Measurements from ENCODE around the gene KIRREL1. TPM values are rescaled to one million over a fixed set of nuclear protein-coding genes. Genes with fewer than 3 reads are reported as not detected.

The KIRREL1 gene
- total RNA-seq, 1 donor from 2014 or later = 166 TPM

GRCh38 chr1:157952601-157953000, 40.8 kb upstream of the KIRREL1 start:
- Mint-ChIP-seq H3K36me3 (ENCODE audit: low read depth) (no peaks in the 10 kb centered on the region), H3K9me3 (ENCODE audit: low read depth) (no peaks in the 10 kb centered on the region), H3K27me3 (ENCODE audit: low read depth) (peaks cover 69% of the 10 kb centered on the region), H3K4me1 (ENCODE audit: low read depth) (no peaks in the 10 kb centered on the region), H3K4me3 (ENCODE audit: unreplicated experiment) (no peak overlapping the region), H3K27ac (ENCODE audit: unreplicated experiment) (no peak overlapping the region)
- DNase-seq (ENCODE audit: low spot score) = no peak
- TF ChIP-seq, protein P1, sequence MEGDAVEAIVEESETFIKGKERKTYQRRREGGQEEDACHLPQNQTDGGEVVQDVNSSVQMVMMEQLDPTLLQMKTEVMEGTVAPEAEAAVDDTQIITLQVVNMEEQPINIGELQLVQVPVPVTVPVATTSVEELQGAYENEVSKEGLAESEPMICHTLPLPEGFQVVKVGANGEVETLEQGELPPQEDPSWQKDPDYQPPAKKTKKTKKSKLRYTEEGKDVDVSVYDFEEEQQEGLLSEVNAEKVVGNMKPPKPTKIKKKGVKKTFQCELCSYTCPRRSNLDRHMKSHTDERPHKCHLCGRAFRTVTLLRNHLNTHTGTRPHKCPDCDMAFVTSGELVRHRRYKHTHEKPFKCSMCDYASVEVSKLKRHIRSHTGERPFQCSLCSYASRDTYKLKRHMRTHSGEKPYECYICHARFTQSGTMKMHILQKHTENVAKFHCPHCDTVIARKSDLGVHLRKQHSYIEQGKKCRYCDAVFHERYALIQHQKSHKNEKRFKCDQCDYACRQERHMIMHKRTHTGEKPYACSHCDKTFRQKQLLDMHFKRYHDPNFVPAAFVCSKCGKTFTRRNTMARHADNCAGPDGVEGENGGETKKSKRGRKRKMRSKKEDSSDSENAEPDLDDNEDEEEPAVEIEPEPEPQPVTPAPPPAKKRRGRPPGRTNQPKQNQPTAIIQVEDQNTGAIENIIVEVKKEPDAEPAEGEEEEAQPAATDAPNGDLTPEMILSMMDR (IDR thresholded peaks at IDR 0.05) = no peak

DNA sequence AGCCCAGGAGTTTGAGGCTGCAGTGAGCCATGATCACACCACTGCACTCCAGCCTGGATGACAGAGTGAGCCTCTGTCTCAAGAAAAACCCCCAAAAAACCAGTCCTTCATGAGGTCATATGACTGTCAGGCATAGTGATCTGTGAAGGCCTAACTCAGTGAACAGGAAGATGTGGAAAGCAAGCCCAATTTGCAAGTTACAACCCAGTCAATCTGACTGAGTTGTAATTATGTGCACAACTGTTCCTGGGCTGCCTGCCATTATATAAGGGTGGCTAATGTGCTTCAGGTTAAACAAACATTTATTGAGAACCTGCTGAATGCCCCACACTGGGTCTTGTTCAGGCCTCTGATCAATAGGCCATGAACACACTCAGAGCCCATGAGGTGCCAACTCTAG, 38.2 kb upstream of the KIRREL1 start:
- Mint-ChIP-seq H3K27ac (ENCODE audit: unreplicated experiment) (no peak overlapping the region), H3K4me1 (ENCODE audit: low read depth) (no peaks in the 10 kb centered on the region), H3K4me3 (ENCODE audit: unreplicated experiment) (no peak overlapping the region), H3K9me3 (ENCODE audit: low read depth) (no peaks in the 10 kb centered on the region), H3K36me3 (ENCODE audit: low read depth) (no peaks in the 10 kb centered on the region), H3K27me3 (ENCODE audit: low read depth) (peaks cover 76% of the 10 kb centered on the region)
- DNase-seq (ENCODE audit: low spot score) = no peak
- TF ChIP-seq, protein P1 (IDR thresholded peaks at IDR 0.05) = no peak

GRCh38 chr1:157955857-157956256, 37.6 kb upstream of the KIRREL1 start:
- Mint-ChIP-seq H3K27me3 (ENCODE audit: low read depth) (peaks cover 77% of the 10 kb centered on the region), H3K9me3 (ENCODE audit: low read depth) (no peaks in the 10 kb centered on the region), H3K36me3 (ENCODE audit: low read depth) (no peaks in the 10 kb centered on the region), H3K4me1 (ENCODE audit: low read depth) (no peaks in the 10 kb centered on the region), H3K4me3 (ENCODE audit: unreplicated experiment) (no peak overlapping the region), H3K27ac (ENCODE audit: unreplicated experiment) (no peak overlapping the region)
- TF ChIP-seq, protein P1 (IDR thresholded peaks at IDR 0.05) = no peak
- DNase-seq (ENCODE audit: low spot score) = no peak

GRCh38 chr1:157956732-157957131, 36.7 kb upstream of the KIRREL1 start:
- Mint-ChIP-seq H3K36me3 (ENCODE audit: low read depth) (no peaks in the 10 kb centered on the region), H3K4me1 (ENCODE audit: low read depth) (no peaks in the 10 kb centered on the region), H3K27me3 (ENCODE audit: low read depth) (peaks cover 75% of the 10 kb centered on the region), H3K9me3 (ENCODE audit: low read depth) (no peaks in the 10 kb centered on the region), H3K27ac (ENCODE audit: unreplicated experiment) (no peak overlapping the region), H3K4me3 (ENCODE audit: unreplicated experiment) (no peak overlapping the region)
- TF ChIP-seq, protein P1 (IDR thresholded peaks at IDR 0.05) = no peak
- DNase-seq (ENCODE audit: low spot score) = no peak

DNA sequence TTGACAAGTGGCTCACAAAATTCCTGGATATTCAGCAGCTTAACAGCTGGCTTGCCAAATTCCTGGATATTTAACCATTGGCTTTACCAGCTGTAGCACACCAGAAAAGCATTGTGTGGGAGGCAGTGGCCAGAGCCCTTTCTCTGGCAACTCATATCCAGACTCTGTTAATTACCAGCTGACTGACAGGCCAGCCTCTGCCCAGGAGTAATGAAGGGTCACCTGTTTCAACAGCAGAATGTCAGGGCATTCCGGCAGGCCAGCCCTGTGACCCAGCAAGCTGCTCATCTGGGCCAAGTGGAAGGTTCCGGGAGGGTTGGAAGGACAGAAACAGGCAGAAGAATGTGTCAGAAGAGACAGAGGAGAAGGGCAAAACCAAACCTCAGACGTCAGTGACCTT, 35.2 kb upstream of the KIRREL1 start:
- Mint-ChIP-seq H3K27ac (ENCODE audit: unreplicated experiment) (no peak overlapping the region), H3K4me3 (ENCODE audit: unreplicated experiment) (no peak overlapping the region), H3K36me3 (ENCODE audit: low read depth) (no peaks in the 10 kb centered on the region), H3K27me3 (ENCODE audit: low read depth) (peaks cover 69% of the 10 kb centered on the region), H3K9me3 (ENCODE audit: low read depth) (no peaks in the 10 kb centered on the region), H3K4me1 (ENCODE audit: low read depth) (peaks cover 6% of the 10 kb centered on the region)
- DNase-seq (ENCODE audit: low spot score) = no peak
- TF ChIP-seq, protein P1 (IDR thresholded peaks at IDR 0.05) = no peak
